GM23338 (cell line): ENCODE data around the gene CEP55. TPM values are rescaled to one million over a fixed set of nuclear protein-coding genes. Genes with fewer than 3 reads are reported as not detected.

Source experiments
- CTCF ChIP-seq, 2 experiments: fragments of 200-600 bp in 1 of 2; sonication (generic) in 1 of 2; conservative IDR thresholded peaks; 2 replicates each; pipeline versions ENCODE4 v1.5.1 to v1.6.1; 2016 to 2017; ENCODE audit warnings: antibody characterized with exemption in 2 of 2, low read depth in 2 of 2, mild to moderate bottlenecking in 2 of 2, moderate library complexity in 1 of 2
- ETS1 ChIP-seq: IDR thresholded peaks from 2 replicates; pipeline ENCODE4 v1.6.1; 2016; ENCODE audit warnings: antibody characterized with exemption
- JUNB ChIP-seq: IDR thresholded peaks from one replicate; pipeline ENCODE4 v1.6.1; 2016; ENCODE audit warnings: antibody characterized with exemption; ENCODE audit not compliant: unreplicated experiment
- POLR2AphosphoS5 ChIP-seq: IDR thresholded peaks from 2 replicates; pipeline ENCODE4 v1.6.1; 2016; ENCODE audit warnings: antibody characterized with exemption, low read depth
- ZNF462 ChIP-seq: fragments of 250-450 bp; sonication (Bioruptor Pico); IDR thresholded peaks from 2 replicates; pipeline ENCODE4 v1.5.0; 2020; ENCODE audit warnings: mild to moderate bottlenecking, moderate library complexity
- polyA plus RNA-seq: library from polyadenylated mRNA; unstranded; fragments of >200 nt; fragmentation: Nextera tagmentation; extraction: Ambion mirVana; gene quantifications from 2 replicates; pipeline ENCODE4 v1.2.1, GENCODE V29; 2016
- total RNA-seq: library from RNA; depleted of rRNA; stranded (reverse); fragments of >200 nt; shearing (Covaris generic); gene quantifications from 2 replicates; pipeline ENCODE4 v1.2.3, GENCODE V29; 2014

CEP55 gene
- total and polyA plus RNA-seq, 2 experiments from 2014 or later = 12.4 to 22.4 TPM

- TF ChIP-seq CTCF (conservative IDR thresholded peaks at IDR 0.05; ENCODE audit: low read depth in 2 of 2) (no peak), JUNB (no peak), ETS1 (no peak), POLR2AphosphoS5 (no peak), ZNF462 (CRISPR knock-in tag) (no peak)
These were observed 69.0 kb downstream of the CEP55 start (continued) for GRCh38 chr10:93565446-93565845.
